Heart left ventricle (tissue), 13 donors: ENCODE data around the gene STIL.

ENCODE experiments used
- POLR2A ChIP-seq, 2 donors: fragments of 450-650 bp; IDR thresholded peaks; one replicate each; pipeline ENCODE4 v1.6.1; 2017; ENCODE audit warnings: antibody characterized with exemption in 2 of 2, mild to moderate bottlenecking in 2 of 2, moderate library complexity in 2 of 2
- TF ChIP-seq, protein P1 (sequence below), 12 donors: fragments of 200-600 bp; sonication (generic) in 4 of 12; IDR thresholded peaks; one replicate each; pipeline versions ENCODE4 v1.5.0 to v1.8.0; 2018 to 2022; ENCODE audit warnings: antibody characterized with exemption in 12 of 12, mild to moderate bottlenecking in 5 of 12
- donor health status: ischemic (EF 13 %, LVEDD 7.1; RV severe dilation, severe dysfunction).
- donor health status: DM: no; HTN: yes; CAD: no.
- donor health status: DM: no; HTN: no; CAD: no.
- donor health status: ischemic (EF 25% LVEDD 6.9; RV normal size, moderate dysfunction).
- donor health status: ischemic (EF 25% LVEDD 5.7; RV mildly dilated, moderate dysfunction).
- donor health status: ischemic (EF 35%, LVEDD 5.7; RV mildly dilated, moderate dysfunction).
- donor health status: nonischemic (EF 11% LVEDD 7.7; RV severe dilation, severe dysfunction).
- donor health status: DM: yes; HTN: yes; CAD: no.
- donor health status: PGD.
- donor health status: ischemic (EF 29% LVEDD 5.4; RV normal size, mild dysfunction).
- donor health status: nonischemic (EF 23%, LVEDD 6.1; RV moderate dilation, normal function).

DNA sequence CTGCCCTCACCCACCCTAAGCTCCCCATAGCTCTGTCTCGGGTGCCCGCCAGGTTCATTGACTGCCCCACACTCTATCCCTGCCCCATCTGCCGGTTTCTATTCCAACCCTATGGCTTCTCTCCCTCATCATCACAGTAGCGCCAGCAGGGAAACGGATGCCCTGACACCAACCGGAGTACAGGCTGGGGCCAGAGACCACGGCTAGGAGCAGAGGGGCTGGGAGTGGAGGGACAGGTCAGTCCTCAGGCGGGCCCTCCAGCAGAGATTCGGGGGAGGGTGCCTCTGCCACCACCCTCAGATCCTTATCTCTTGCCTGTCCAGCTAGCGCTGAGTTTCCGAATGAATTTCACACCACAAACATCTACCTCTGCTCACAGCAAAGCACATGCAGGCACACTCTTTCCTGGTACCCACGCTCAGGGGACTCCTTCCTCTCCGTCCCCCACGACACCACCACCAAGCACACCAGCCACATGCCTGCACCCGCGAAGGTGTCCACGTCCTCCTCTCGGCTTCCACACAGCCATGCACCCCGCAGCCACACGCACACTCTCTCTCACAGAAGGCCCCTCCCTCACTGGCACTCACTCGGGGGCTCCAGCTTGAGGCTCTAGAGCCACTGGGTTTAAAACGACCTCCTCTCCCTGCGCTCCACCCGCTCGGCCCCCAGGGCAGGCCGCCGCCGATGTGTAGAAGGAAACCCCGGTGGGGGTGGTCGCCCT is 89.1 kb downstream of the STIL start:
- no peak for TF ChIP-seq POLR2A (IDR thresholded peaks at IDR 0.05)
- TF ChIP-seq, protein P1, sequence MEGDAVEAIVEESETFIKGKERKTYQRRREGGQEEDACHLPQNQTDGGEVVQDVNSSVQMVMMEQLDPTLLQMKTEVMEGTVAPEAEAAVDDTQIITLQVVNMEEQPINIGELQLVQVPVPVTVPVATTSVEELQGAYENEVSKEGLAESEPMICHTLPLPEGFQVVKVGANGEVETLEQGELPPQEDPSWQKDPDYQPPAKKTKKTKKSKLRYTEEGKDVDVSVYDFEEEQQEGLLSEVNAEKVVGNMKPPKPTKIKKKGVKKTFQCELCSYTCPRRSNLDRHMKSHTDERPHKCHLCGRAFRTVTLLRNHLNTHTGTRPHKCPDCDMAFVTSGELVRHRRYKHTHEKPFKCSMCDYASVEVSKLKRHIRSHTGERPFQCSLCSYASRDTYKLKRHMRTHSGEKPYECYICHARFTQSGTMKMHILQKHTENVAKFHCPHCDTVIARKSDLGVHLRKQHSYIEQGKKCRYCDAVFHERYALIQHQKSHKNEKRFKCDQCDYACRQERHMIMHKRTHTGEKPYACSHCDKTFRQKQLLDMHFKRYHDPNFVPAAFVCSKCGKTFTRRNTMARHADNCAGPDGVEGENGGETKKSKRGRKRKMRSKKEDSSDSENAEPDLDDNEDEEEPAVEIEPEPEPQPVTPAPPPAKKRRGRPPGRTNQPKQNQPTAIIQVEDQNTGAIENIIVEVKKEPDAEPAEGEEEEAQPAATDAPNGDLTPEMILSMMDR (IDR thresholded peaks at IDR 0.05): no peak
